Measurements from ENCODE around the gene MKI67. TPM values are rescaled to one million over a fixed set of nuclear protein-coding genes. Genes with fewer than 3 reads are reported as not detected.

Gene MKI67
- total and polyA plus RNA-seq, 10 of the 15 experiments (the other 5 are each of a cell fraction or from before 2014, with no cell fraction given), result 22.3 to 183 (median 82.9) TPM

DNA sequence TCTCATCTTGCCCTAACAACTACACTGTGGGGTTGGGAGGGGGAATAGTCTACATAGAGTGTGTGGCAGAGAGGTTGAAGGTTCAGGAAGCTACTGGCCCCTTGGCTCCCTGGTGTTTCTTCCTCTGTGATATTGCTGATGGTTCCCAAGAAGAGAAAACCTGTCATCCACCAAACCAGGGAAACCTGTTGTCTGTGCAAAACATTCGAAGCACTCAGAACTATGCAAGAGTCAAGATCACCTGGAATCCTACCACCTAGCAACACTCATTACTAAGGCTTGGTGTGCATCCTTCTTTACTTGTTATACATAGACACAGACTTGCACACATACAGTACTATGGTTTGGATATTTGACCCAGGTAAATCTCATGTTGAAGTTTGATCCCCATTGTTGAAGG, 46.5 kb upstream of the MKI67 start:
- H3K36me3 ChIP-seq (ENCODE audit: control insufficient read depth in 2 of 2, insufficient read depth in 2 of 2, low read length in 1 of 2), result no peaks in the 10 kb centered on the region
- no peak overlapping the region for H3K9ac ChIP-seq (ENCODE audit: control insufficient read depth, insufficient read depth, low read length)
- intact Hi-C loops (cut with micrococcal nuclease; ENCODE audit: unreplicated experiment) (no loop called here), in situ Hi-C loops (cut with MboI) (no loop called here)
- ChIA-PET CTCF (no interaction called here), POLR2A (no interaction called here), RAD21 (ENCODE audit: unreplicated experiment) (no interaction called here), SMC1A (ENCODE audit: uncharacterized antibody, unreplicated experiment) (no interaction called here)
- no peaks in the 10 kb centered on the region for H3K79me2 ChIP-seq (ENCODE audit: control insufficient read depth, insufficient read depth, low read length)
- no peak for FAIRE-seq
- H2AFZ ChIP-seq (ENCODE audit: control insufficient read depth, low read depth, low read length), result no peak overlapping the region
- H3K4me2 ChIP-seq (ENCODE audit: control insufficient read depth, insufficient read depth), result no peak overlapping the region
- peaks cover 2% of the 10 kb centered on the region; the same call in 1 of the 3 replicates for H3K9me3 ChIP-seq (replicated peaks; ENCODE audit: control insufficient read depth, insufficient read depth, low read length)
- no TSS peak for BruUV-seq (replicated peaks)
- no peaks in the 10 kb centered on the region for H3K4me1 ChIP-seq (ENCODE audit: control insufficient read depth, insufficient read depth, low read length)
- H3K4me3 ChIP-seq, result no peak overlapping the region
- H3K27me3 ChIP-seq (replicated peaks in 1 of 2; ENCODE audit: control insufficient read depth in 2 of 2, insufficient read depth in 2 of 2, low read length in 1 of 2), result no peaks in the 10 kb centered on the region; a peak in 1 of 4 replicates
- TF ChIP-seq, protein P1, sequence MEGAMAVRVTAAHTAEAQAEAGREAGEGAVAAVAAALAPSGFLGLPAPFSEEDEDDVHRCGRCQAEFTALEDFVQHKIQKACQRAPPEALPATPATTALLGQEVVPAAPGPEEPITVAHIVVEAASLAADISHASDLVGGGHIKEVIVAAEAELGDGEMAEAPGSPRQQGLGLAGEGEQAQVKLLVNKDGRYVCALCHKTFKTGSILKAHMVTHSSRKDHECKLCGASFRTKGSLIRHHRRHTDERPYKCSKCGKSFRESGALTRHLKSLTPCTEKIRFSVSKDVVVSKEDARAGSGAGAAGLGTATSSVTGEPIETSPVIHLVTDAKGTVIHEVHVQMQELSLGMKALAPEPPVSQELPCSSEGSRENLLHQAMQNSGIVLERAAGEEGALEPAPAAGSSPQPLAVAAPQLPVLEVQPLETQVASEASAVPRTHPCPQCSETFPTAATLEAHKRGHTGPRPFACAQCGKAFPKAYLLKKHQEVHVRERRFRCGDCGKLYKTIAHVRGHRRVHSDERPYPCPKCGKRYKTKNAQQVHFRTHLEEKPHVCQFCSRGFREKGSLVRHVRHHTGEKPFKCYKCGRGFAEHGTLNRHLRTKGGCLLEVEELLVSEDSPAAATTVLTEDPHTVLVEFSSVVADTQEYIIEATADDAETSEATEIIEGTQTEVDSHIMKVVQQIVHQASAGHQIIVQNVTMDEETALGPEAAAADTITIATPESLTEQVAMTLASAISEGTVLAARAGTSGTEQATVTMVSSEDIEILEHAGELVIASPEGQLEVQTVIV (IDR thresholded peaks at IDR 0.05; ENCODE audit: borderline replicate concordance, partially characterized antibody), result no peak
- TF ChIP-seq KDM1A (IDR thresholded peaks at IDR 0.05; ENCODE audit: borderline replicate concordance) (no peak), CBFB (IDR thresholded peaks at IDR 0.05; ENCODE audit: low read depth) (no peak), ESRRA (IDR thresholded peaks at IDR 0.05; ENCODE audit: low read length) (no peak), YBX1 (IDR thresholded peaks at IDR 0.05) (no peak), SRF (IDR thresholded peaks at IDR 0.05; ENCODE audit: low read depth in 2 of 2, low read length in 2 of 2) (no peak)
- TF ChIP-seq, protein P2, sequence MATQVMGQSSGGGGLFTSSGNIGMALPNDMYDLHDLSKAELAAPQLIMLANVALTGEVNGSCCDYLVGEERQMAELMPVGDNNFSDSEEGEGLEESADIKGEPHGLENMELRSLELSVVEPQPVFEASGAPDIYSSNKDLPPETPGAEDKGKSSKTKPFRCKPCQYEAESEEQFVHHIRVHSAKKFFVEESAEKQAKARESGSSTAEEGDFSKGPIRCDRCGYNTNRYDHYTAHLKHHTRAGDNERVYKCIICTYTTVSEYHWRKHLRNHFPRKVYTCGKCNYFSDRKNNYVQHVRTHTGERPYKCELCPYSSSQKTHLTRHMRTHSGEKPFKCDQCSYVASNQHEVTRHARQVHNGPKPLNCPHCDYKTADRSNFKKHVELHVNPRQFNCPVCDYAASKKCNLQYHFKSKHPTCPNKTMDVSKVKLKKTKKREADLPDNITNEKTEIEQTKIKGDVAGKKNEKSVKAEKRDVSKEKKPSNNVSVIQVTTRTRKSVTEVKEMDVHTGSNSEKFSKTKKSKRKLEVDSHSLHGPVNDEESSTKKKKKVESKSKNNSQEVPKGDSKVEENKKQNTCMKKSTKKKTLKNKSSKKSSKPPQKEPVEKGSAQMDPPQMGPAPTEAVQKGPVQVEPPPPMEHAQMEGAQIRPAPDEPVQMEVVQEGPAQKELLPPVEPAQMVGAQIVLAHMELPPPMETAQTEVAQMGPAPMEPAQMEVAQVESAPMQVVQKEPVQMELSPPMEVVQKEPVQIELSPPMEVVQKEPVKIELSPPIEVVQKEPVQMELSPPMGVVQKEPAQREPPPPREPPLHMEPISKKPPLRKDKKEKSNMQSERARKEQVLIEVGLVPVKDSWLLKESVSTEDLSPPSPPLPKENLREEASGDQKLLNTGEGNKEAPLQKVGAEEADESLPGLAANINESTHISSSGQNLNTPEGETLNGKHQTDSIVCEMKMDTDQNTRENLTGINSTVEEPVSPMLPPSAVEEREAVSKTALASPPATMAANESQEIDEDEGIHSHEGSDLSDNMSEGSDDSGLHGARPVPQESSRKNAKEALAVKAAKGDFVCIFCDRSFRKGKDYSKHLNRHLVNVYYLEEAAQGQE (IDR thresholded peaks at IDR 0.05; ENCODE audit: low read depth, low read length), result no peak
- H4K20me1 ChIP-seq (ENCODE audit: control insufficient read depth, insufficient read depth), result no peaks in the 10 kb centered on the region
- no peak for DNase-seq (ENCODE audit: low read depth, low spot score)
- ATAC-seq, result no peak
- H3K27ac ChIP-seq (ENCODE audit: control insufficient read depth, insufficient read depth), result no peak overlapping the region
- WGBS (ENCODE audit: insufficient coverage, insufficient replicate concordance, low lambda C conversion rate, missing lambda C conversion rate), result 0% methylated on average over 1 of the region's 1 CpG
